PC-3 (cell line): Measurements from ENCODE around the gene P2RY1. TPM values are rescaled to one million over a fixed set of nuclear protein-coding genes. Genes with fewer than 3 reads are reported as not detected.

ENCODE experiments used
- ATAC-seq: fragments of 200-7000 bp; cut with Tn5 transposase; 2 replicates; pipeline ENCODE4 v1.9.1; 2020; ENCODE audit warnings: mild to moderate bottlenecking, moderate library complexity
- BruUV-seq: library from RNA; stranded (reverse); fragments of 400-500 nt; replicated peaks from 2 replicates; lab custom pipeline; 2021; lab: Mats Ljungman, UMichigan
- CTCF ChIA-PET: fragments of 300-600 bp; sonication (Branson Sonifier 250); formaldehyde crosslinking; loops from one replicate; lab custom pipeline; 2022; ENCODE audit warnings: antibody characterized with exemption; lab: Charles Lee
- POLR2A ChIA-PET: fragments of 300-600 bp; sonication (Branson Sonifier 250); formaldehyde crosslinking; loops from one replicate; lab custom pipeline; 2022; ENCODE audit warnings: antibody characterized with exemption; ENCODE audit not compliant: unreplicated experiment; lab: Charles Lee
- DNase-seq: peaks from one replicate; pipeline ENCODE4 v3.0.0-alpha.2; 2015
- H2AFZ ChIP-seq: fragments of 300-600 bp; sonication (generic); 2 replicates; pipeline ENCODE4 v1.6.0; 2016; ENCODE audit warnings: antibody characterized with exemption, low read length
- H3F3A ChIP-seq: fragments of 300-600 bp; sonication (generic); one replicate; pipeline ENCODE4 v1.6.0; 2017; ENCODE audit warnings: antibody characterized with exemption, low read length, control low read depth, mild to moderate bottlenecking; ENCODE audit not compliant: unreplicated experiment
- H3K27ac ChIP-seq: fragments of 300-600 bp; sonication (generic); 2 replicates; pipeline ENCODE4 v1.5.1; 2016; ENCODE audit warnings: mild to moderate bottlenecking, low read length
- H3K27me3 ChIP-seq: fragments of 300-600 bp; sonication (generic); 2 replicates; pipeline ENCODE4 v1.6.1; 2016; ENCODE audit warnings: low read length, mixed read lengths
- H3K36me3 ChIP-seq: fragments of 300-600 bp; sonication (generic); 2 replicates; pipeline ENCODE4 v1.6.1; 2016; ENCODE audit warnings: low read depth, mixed run types, low read length, mixed read lengths
- H3K4me1 ChIP-seq: fragments of 300-600 bp; sonication (generic); 2 replicates; pipeline ENCODE4 v1.5.1; 2016; ENCODE audit warnings: low read length; ENCODE audit not compliant: insufficient read depth
- H3K4me2 ChIP-seq: fragments of 300-600 bp; sonication (generic); 2 replicates; pipeline ENCODE4 v1.6.0; 2016; ENCODE audit warnings: low read length
- H3K4me3 ChIP-seq: fragments of 300-600 bp; sonication (generic); 2 replicates; pipeline ENCODE4 v1.5.1; 2016; ENCODE audit warnings: mild to moderate bottlenecking, low read length, mixed read lengths
- H3K79me2 ChIP-seq: fragments of 300-600 bp; sonication (generic); 2 replicates; pipeline ENCODE4 v1.6.1; 2017; ENCODE audit warnings: low read length, mixed read lengths
- H3K9ac ChIP-seq: fragments of 300-600 bp; sonication (generic); 2 replicates; pipeline ENCODE4 v1.6.0; 2016; ENCODE audit warnings: mild to moderate bottlenecking, low read length
- H3K9me2 ChIP-seq: fragments of 300-600 bp; sonication (generic); replicated peaks from 2 replicates; pipeline ENCODE4 v1.6.1; 2016; ENCODE audit warnings: mixed run types, low read length, mixed read lengths
- H3K9me3 ChIP-seq: fragments of 300-600 bp; sonication (generic); 2 replicates; pipeline ENCODE4 v1.6.1; 2016; ENCODE audit warnings: low read length, mixed read lengths
- H4K20me1 ChIP-seq: fragments of 300-600 bp; sonication (generic); 2 replicates; pipeline ENCODE4 v1.6.1; 2016; ENCODE audit warnings: low read length, mixed read lengths
- CTCF ChIP-seq: fragments of 300-600 bp; sonication (generic); conservative IDR thresholded peaks from 2 replicates; pipeline ENCODE4 v1.5.1; 2017; ENCODE audit warnings: antibody characterized with exemption, low read depth, mild to moderate bottlenecking, low read length
- EZH2 ChIP-seq: fragments of 300-600 bp; sonication (generic); IDR thresholded peaks from one replicate; pipeline ENCODE4 v1.6.1; 2017; ENCODE audit warnings: antibody characterized with exemption, mild to moderate bottlenecking, low read length; ENCODE audit not compliant: unreplicated experiment
- EZH2phosphoT487 ChIP-seq: fragments of 300-600 bp; sonication (generic); IDR thresholded peaks from 2 replicates; pipeline ENCODE4 v1.6.1; 2018; ENCODE audit warnings: mild to moderate bottlenecking, antibody characterized with exemption, low read length, borderline replicate concordance
- intact Hi-C: fragments of 100-400 bp; cut with micrococcal nuclease; formaldehyde crosslinking; loops from 2 replicates; pipeline ENCODE4 v1.9.0; 2023
- total RNA-seq: library from RNA; depleted of rRNA; stranded (reverse); fragments of >200 nt; gene quantifications from 2 replicates; pipeline ENCODE4 v1.2.3, GENCODE V29; 2014

The P2RY1 gene
- total RNA-seq, 1 experiment from 2014 or later = 0.29 TPM

GRCh38 chr3:152839511-152839910 is 4.6 kb downstream of the P2RY1 start:
- Histone ChIP-seq H3K27me3 (peaks cover 44% of the 10 kb centered on the region), H3K9me3 (no peaks in the 10 kb centered on the region), H3K9ac (no peak overlapping the region), H3K4me3 (no peak overlapping the region), H3K27ac (no peak overlapping the region), H3K4me1 (peaks cover 9% of the 10 kb centered on the region; the same call in 1 of the 2 replicates), H4K20me1 (no peaks in the 10 kb centered on the region), H3K36me3 (no peaks in the 10 kb centered on the region), H3K79me2 (no peaks in the 10 kb centered on the region), H3F3A (no peaks in the 10 kb centered on the region), H2AFZ (no peak overlapping the region), H3K9me2 (no peaks in the 10 kb centered on the region), H3K4me2 (no peak overlapping the region)
- intact Hi-C loops = loop anchor here (5.0 to 10.0 kb wide), 3 partner anchors 98 to 365 kb away; no protein-coding TSS in a partner anchor
- POLR2A ChIA-PET = no interaction called here
- ATAC-seq (no peak), DNase-seq (no peak)
- no TSS peak for BruUV-seq
- CTCF ChIA-PET = no interaction called here
- TF ChIP-seq EZH2phosphoT487 (no peak), CTCF (no peak), EZH2 (no peak)

GRCh38 chr3:152841131-152841530 is 6.2 kb downstream of the P2RY1 start:
- no peaks in the 10 kb centered on the region for H3K9me3 ChIP-seq
- H3K27ac ChIP-seq = no peak overlapping the region
- no peak overlapping the region for H3K4me2 ChIP-seq
- TF ChIP-seq EZH2 (no peak), EZH2phosphoT487 (no peak), CTCF (no peak)
- H3K9me2 ChIP-seq = no peaks in the 10 kb centered on the region
- ATAC-seq (no peak), DNase-seq (no peak)
- H2AFZ ChIP-seq = no peak overlapping the region
- no peaks in the 10 kb centered on the region for H4K20me1 ChIP-seq
- no peak overlapping the region for H3K4me3 ChIP-seq
- H3F3A ChIP-seq = no peaks in the 10 kb centered on the region
- POLR2A ChIA-PET = no interaction called here
- H3K4me1 ChIP-seq = peaks cover 9% of the 10 kb centered on the region; the same call in 1 of the 2 replicates
- H3K36me3 ChIP-seq = no peaks in the 10 kb centered on the region
- peaks cover 29% of the 10 kb centered on the region for H3K27me3 ChIP-seq
- no peaks in the 10 kb centered on the region for H3K79me2 ChIP-seq
- intact Hi-C loops = no loop called here
- CTCF ChIA-PET = no interaction called here
- H3K9ac ChIP-seq = no peak overlapping the region
- no TSS peak for BruUV-seq

GRCh38 chr3:152842413-152842812 is 7.5 kb downstream of the P2RY1 start:
- Histone ChIP-seq H3K9ac (no peak overlapping the region), H3K4me3 (no peak overlapping the region), H2AFZ (no peak overlapping the region), H3K27ac (no peak overlapping the region), H3K9me2 (no peaks in the 10 kb centered on the region), H3K27me3 (peaks cover 16% of the 10 kb centered on the region), H3K36me3 (no peaks in the 10 kb centered on the region), H3K9me3 (no peaks in the 10 kb centered on the region), H3K4me2 (no peak overlapping the region), H3K79me2 (no peaks in the 10 kb centered on the region), H4K20me1 (no peaks in the 10 kb centered on the region), H3F3A (no peaks in the 10 kb centered on the region), H3K4me1 (peaks cover 9% of the 10 kb centered on the region; the same call in 1 of the 2 replicates)
- intact Hi-C loops = no loop called here
- DNase-seq (no peak), ATAC-seq (no peak)
- no TSS peak for BruUV-seq
- TF ChIP-seq EZH2phosphoT487 = no peak
- no peak for TF ChIP-seq EZH2
- no peak for TF ChIP-seq CTCF
- ChIA-PET POLR2A (no interaction called here), CTCF (no interaction called here)
